Pulmonary artery endothelial cell (primary cell): ENCODE measurements around the gene ZNF732. TPM values are rescaled to one million over a fixed set of nuclear protein-coding genes. Genes with fewer than 3 reads are reported as not detected.
A peak's percentile ranks its signal among the peaks of the same experiment; 100 is the strongest.
"Not testable (repeated sequence)": the region's sequence is repeated elsewhere in the genome, so short reads cannot be mapped to it uniquely, and the experiment has no call there.

Experiments used
- DNase-seq: peaks from one replicate; pipeline ENCODE4 v3.0.0-alpha.2; 2011; ENCODE audit warnings: low read depth, low spot score
- total RNA-seq: library from RNA; depleted of rRNA; stranded (reverse); fragments of >200 nt; gene quantifications from 2 replicates; pipeline ENCODE4 v1.2.3, GENCODE V29; 2014

Gene ZNF732
- total RNA-seq, 1 donor from 2014 or later: 0.86 TPM

DNA sequence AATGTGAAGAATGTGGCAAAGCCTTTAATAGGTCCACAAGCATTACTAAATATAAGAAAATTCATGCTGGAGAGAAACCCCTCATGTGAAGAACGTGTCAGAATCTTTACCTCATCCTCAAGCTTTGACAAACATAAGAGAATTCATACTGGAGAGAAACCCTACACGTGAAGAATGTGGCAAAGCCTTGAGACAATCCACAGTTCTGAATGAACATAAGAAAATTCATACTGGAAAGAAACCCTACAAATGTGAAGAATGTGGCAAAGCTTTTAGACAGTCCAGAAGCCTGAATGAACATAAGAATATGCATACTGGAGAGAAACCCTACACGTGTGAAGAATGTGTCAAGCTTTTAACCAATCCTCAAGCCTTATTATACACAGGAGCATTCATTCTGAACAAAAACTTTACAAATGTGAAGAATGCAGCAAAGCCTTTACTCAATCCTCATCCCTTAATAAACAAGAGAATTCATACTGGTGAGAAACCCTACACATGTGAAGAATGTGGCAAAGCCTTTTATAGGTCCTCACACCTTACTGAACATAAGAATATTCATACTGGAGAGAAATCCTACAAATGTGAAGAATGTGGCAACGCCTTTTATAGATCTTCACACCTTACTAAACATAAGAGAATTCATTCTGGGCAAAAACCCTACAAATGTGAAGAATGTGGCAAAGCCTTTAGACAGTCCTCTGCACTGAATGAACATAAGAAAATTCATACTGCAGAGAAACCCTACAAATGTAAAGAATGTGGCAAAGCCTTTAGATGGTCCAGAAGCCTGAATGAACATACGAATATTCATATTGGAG lies 51.1 kb downstream of the ZNF732 start:
- DNase-seq: no peak

DNA sequence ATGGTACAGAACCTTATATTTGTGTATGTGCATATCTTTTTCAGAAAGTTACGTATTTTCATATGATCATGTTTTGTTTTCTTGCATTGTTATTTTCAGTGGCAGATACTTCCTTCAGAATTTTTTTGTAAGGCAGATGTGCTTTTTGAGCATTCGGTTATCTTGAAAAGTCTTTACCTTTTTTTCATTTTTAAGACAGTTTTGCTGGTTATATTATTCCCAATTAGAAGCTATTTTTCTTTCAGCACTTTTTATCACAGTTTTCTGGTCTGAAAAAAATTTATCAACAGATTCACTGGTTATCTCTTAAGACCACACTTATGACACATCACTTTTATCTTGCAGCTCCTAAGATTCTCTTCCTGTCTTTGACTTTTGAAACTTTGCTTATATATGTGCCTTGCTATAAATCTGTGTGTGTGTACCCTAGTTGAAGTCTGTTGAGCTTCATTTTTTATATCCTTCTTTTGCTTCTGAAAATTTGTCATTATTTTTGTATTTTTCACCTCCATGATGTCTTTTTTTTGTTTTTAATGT lies 53.1 kb downstream of the ZNF732 start:
- no peak for DNase-seq

DNA sequence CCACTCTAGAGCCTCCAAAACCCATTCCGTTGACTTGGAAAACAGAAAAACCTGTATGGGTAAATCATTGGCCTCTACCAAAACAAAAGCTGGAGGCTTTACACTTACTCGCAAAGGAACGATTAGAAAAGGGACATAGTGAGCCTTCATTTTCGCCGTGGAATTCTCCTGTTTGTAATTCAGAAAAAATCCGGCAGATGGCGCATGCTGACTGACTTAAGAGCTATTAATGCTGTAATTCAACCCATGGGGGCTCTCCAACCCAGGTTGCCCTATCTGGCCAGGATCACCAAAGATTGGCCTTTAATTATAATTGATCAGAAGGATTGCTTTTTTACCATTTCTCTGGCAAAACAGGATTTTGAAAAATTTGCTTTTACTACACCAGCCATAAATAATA lies 60.8 kb downstream of the ZNF732 start:
- DNase-seq: no peak

DNA sequence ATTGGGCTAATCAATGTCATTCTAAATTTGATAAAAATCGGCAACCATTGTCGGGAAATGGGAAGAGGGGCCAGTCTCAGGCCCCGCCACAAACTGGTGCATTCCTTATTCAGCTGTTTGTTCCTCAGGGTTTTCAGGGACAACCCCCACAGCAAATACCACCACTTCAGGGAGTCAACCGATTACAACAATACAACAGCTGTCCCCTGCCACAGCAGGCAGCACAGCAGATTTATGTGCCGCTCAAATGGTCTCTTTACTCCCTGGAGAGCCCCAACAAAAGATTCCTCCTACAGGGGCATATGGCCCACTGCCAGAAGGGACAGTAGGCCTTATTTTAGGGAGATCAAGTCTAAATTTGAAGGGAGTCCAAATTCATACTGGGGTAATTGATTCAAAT lies 61.8 kb downstream of the ZNF732 start:
- DNase-seq: no peak

DNA sequence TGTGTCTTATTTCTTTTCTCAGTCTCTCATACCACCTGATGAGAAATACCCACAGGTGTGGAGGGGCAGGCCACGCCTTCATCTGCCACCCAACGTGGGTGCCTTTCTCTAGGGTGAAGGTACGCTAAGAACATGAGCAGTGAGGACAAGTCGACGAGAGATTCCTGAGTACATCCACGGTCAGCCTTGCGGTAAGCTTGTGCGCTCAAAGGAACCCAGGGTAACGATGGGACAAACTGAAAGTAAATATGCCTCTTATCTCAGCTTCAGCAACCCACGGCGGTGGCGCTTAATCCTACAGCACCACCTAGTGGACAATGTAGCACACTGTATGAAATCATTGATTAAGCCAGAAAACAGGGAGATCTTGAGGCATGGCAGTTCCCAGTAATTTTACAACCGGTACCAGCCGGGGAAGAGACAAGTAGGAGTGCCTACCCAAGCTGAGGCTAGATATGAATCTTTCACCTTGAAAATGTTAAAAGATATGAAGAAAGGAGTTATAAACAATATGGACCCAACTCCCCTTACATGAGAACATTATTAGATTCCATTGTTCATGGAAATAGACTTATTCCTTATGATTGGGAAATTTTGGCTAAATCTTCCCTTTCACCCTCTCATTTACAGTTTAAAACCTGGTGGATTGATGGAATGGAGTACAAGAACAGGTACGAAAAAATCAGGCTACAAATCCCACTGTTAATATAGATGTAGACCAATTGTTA lies 63.0 kb downstream of the ZNF732 start:
- DNase-seq: peak; percentile 54

DNA sequence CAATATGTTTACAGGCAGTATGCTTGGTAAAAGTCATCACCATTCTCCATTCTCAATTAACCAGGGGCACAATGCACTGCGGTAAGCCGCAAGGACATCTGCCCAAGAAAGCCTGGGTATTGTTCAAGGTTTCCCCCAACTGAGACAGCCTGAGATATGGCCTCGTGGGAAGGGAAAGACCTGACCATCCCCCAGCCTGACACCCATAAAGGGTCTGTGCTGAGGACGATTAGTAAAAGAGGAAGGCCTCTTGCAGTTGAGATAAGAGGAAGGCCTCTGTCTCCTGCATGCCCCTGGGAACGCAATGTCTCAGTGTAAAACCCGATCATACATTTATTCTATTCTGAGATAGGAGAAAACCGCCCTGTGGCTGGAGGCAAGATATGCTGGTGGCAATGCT lies 63.9 kb downstream of the ZNF732 start:
- DNase-seq: not testable (repeated sequence)

DNA sequence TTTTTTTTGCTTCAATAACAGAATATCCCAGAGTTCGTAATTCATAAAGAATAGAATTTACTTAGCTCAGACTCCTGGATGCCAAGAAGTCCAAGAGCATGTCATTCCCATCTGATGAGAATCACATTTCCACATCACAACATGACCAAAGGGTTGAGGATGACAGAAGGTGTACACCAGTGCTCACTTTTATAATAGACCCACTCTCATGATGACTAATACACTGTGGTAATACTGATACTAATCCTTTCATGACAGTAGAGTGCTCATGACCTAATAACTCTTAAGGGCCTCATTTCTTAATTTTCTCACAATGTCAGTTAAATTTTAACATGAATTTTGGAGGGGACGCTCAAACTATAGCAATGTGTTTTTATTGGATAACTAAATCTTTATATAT lies 69.2 kb downstream of the ZNF732 start:
- no peak for DNase-seq

DNA sequence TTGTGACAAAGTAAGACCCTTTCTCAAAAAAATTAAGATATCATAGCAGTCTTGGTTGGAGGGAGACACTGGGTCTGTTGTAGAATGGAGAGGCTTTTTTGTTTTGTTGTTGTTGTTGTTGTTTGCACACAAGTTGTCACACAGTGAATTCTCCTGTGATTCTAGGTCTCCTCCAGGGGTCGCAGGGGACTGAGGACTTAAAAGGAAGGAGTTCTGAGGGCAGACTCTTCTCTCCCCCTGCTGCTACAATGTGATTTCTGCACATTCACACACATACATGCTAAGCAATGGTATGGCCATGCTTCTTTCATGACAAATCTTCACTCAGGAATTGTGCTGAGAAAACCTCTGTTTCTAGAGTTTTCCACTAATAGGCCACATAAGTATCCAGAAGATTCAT lies 71.1 kb downstream of the ZNF732 start:
- no peak for DNase-seq

DNA sequence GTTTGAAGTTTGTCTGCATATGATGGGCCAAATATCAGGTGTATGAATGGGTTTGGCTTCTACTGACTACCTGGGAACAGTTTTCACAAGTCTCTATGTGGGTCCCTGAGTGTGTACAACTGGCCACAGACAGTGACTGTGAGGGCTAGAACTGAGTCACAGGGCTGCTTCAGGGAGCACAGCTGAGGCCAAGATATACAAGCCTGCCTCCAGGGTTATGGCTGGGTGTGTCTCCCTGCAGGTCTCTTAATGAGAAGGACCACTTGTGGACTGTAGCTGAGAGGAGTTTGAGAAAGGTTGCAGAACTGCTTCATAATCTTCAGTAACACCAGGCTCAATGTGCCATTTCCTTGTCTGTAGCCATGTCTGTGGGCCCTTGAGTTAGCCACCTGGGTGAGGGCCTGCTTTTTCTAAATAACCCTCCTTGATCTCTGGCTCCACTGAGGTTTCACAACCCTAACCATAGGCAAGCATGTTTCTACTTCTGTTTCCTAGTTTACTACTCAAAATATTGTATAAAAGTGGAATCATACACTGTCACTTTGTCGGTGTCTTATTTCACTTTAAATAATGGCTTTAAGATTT lies 81.3 kb downstream of the ZNF732 start:
- no peak for DNase-seq

Other genes with a start within 250 kb of the ZNF732 start
- gene ZNF718, start 181.0 kb downstream of the ZNF732 start, total RNA-seq: 5.2 and 8.1 TPM in 2 replicates
- gene ZNF141, start 32.3 kb upstream of the ZNF732 start, total RNA-seq: 9.4 and 11.6 TPM in 2 replicates
- gene ZNF721, start 193.7 kb upstream of the ZNF732 start, total RNA-seq: 17.9 and 22.4 TPM in 2 replicates
- gene PIGG, start 193.7 kb upstream of the ZNF732 start, total RNA-seq: 46.7 and 46.8 TPM in 2 replicates